GM21723 (cell line): Measurements from ENCODE around the gene AKAIN1.

Source experiments
- ATAC-seq: cut with Tn5 transposase; IDR thresholded peaks from one replicate; pipeline ENCODE4 v1.9.1; 2021; ENCODE audit warnings: mild to moderate bottlenecking, moderate library complexity; ENCODE audit not compliant: unreplicated experiment

Gene AKAIN1

GRCh38 chr18:5197032-5197434 is at the start of gene AKAIN1:
Gene AKAIN1, minus strand, starts transcription at chr18:5197257. Its CDS starts 204 bp downstream, at chr18:5197053.
- ATAC-seq = no peak

GRCh38 chr18:5244941-5245340 is 47.9 kb upstream of the AKAIN1 start:
- no peak for ATAC-seq

- no peak for ATAC-seq
Measured at GRCh38 chr18:5239447-5239846, 42.4 kb upstream of the AKAIN1 start.

- peak; percentile 51 for ATAC-seq
Measured at GRCh38 chr18:5238371-5238976, 41.4 kb upstream of the AKAIN1 start.

- peak; percentile 95 for ATAC-seq
Measured at GRCh38 chr18:5237723-5238370, 40.8 kb upstream of the AKAIN1 start.

GRCh38 chr18:5237083-5237722 is 40.1 kb upstream of the AKAIN1 start:
- ATAC-seq = peak; percentile 44

GRCh38 chr18:5214583-5215351 is 17.7 kb upstream of the AKAIN1 start:
- no peak for ATAC-seq

- ATAC-seq = no peak
Measured at GRCh38 chr18:5207471-5208150, 10.6 kb upstream of the AKAIN1 start.

GRCh38 chr18:5198311-5198710 is 1.3 kb upstream of the AKAIN1 start:
- no peak for ATAC-seq

GRCh38 chr18:5197461-5197860 is 404 bp upstream of the AKAIN1 start:
- ATAC-seq = no peak

- no peak for ATAC-seq
Measured at GRCh38 chr18:5196253-5197031, 615 bp downstream of the AKAIN1 start.

- no peak for ATAC-seq
Measured at GRCh38 chr18:5195656-5196055, 1.4 kb downstream of the AKAIN1 start.

GRCh38 chr18:5180254-5180653 is 16.8 kb downstream of the AKAIN1 start:
- ATAC-seq = no peak

- no peak for ATAC-seq
Measured at GRCh38 chr18:5178519-5178918, 18.5 kb downstream of the AKAIN1 start.

- peak; percentile 93 for ATAC-seq
Measured at GRCh38 chr18:5175378-5175777, 21.7 kb downstream of the AKAIN1 start.

GRCh38 chr18:5173646-5174045 is 23.4 kb downstream of the AKAIN1 start:
- ATAC-seq = no peak

- no peak for ATAC-seq
Measured at GRCh38 chr18:5173236-5173635, 23.8 kb downstream of the AKAIN1 start.

- no peak for ATAC-seq
Measured at GRCh38 chr18:5167831-5168230, 29.2 kb downstream of the AKAIN1 start.

GRCh38 chr18:5166606-5167280 is 30.3 kb downstream of the AKAIN1 start:
- ATAC-seq = no peak

GRCh38 chr18:5164903-5165302 is 32.2 kb downstream of the AKAIN1 start:
- no peak for ATAC-seq
